Measurements from ENCODE around the gene ARMH1. TPM values are rescaled to one million over a fixed set of nuclear protein-coding genes. Genes with fewer than 3 reads are reported as not detected.

Gene ARMH1
- total and polyA plus RNA-seq, 2 donors from 2014 or later, result 3.4 to 3.9 TPM

DNA sequence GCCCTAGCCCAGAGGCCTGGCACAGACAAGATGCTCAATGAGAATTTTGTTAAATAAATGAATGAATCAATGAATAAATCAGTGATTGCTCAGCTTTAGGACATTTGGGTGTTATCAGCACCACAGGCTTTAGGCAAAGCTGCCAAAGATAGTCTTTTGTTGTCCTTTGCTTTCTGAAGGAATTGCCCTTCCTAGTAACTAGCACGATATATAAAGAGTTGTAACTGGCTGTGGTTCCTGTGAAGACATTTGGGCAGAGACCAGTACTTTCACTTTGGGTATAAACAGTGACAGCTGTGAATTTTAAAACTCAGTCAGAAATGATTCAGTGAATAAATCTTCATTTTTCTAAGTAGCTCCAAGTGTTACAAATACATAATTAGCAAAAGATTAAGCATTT lies 43.1 kb downstream of the ARMH1 start:
- Histone ChIP-seq H3K27ac (ENCODE audit: low read depth in 2 of 2, low read length in 2 of 2) (no peak overlapping the region), H3K36me3 (ENCODE audit: control insufficient read depth in 2 of 3, insufficient read depth in 3 of 3, low read length in 3 of 3) (no peaks in the 10 kb centered on the region), H3K4me1 (ENCODE audit: control insufficient read depth in 2 of 3, insufficient read depth in 2 of 3, low read depth in 1 of 3, low read length in 3 of 3) (peaks cover 0 to 3% (median 0%) of the 10 kb centered on the region in 3 donors), H3K9ac (ENCODE audit: low read length in 3 of 3) (no peak overlapping the region), H3K27me3 (ENCODE audit: control insufficient read depth, insufficient read depth, low read length) (no peaks in the 10 kb centered on the region), H3K9me3 (ENCODE audit: control insufficient read depth in 2 of 3, insufficient read depth in 1 of 3, low read length in 3 of 3) (no peaks in the 10 kb centered on the region), H3K4me3 (ENCODE audit: low read length in 3 of 3) (no peak overlapping the region)
- intact Hi-C loops (cut with DNase I), result no loop called here
- DNase-seq, result no peak
- TF ChIP-seq, protein P1, sequence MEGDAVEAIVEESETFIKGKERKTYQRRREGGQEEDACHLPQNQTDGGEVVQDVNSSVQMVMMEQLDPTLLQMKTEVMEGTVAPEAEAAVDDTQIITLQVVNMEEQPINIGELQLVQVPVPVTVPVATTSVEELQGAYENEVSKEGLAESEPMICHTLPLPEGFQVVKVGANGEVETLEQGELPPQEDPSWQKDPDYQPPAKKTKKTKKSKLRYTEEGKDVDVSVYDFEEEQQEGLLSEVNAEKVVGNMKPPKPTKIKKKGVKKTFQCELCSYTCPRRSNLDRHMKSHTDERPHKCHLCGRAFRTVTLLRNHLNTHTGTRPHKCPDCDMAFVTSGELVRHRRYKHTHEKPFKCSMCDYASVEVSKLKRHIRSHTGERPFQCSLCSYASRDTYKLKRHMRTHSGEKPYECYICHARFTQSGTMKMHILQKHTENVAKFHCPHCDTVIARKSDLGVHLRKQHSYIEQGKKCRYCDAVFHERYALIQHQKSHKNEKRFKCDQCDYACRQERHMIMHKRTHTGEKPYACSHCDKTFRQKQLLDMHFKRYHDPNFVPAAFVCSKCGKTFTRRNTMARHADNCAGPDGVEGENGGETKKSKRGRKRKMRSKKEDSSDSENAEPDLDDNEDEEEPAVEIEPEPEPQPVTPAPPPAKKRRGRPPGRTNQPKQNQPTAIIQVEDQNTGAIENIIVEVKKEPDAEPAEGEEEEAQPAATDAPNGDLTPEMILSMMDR (IDR thresholded peaks at IDR 0.05; ENCODE audit: borderline replicate concordance, extremely low read depth, insufficient read depth), result no peak
- FAIRE-seq, result no peak

DNA sequence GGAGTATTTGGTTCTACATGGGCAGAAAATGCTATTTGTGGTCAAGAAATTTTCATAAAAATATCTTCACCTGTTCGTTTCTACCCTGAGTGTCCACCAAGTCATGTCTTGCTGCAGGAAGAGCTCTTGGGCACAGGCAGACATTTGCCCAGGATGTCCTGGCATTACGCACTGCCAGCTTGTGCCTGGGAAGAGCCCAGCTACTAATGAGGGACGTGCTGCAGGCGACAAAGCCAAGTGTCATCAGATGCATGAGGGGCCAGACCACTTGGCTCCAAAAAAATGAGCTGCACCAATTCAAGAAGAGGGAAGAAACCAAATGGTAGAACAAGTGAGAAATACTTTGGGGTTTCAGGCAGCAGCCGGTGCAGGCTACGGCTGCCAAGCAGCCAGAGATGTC lies 43.6 kb downstream of the ARMH1 start:
- intact Hi-C loops (cut with DNase I), result no loop called here
- no peak overlapping the region for H3K4me3 ChIP-seq (ENCODE audit: low read length in 3 of 3)
- peaks cover 0 to 3% (median 0%) of the 10 kb centered on the region in 3 donors for H3K4me1 ChIP-seq (ENCODE audit: control insufficient read depth in 2 of 3, insufficient read depth in 2 of 3, low read depth in 1 of 3, low read length in 3 of 3)
- DNase-seq, result no peak
- no peak for FAIRE-seq
- H3K27ac ChIP-seq (ENCODE audit: low read depth in 2 of 2, low read length in 2 of 2), result no peak overlapping the region
- no peaks in the 10 kb centered on the region for H3K36me3 ChIP-seq (ENCODE audit: control insufficient read depth in 2 of 3, insufficient read depth in 3 of 3, low read length in 3 of 3)
- no peaks in the 10 kb centered on the region for H3K9me3 ChIP-seq (ENCODE audit: control insufficient read depth in 2 of 3, insufficient read depth in 1 of 3, low read length in 3 of 3)
- TF ChIP-seq, protein P1 (IDR thresholded peaks at IDR 0.05; ENCODE audit: borderline replicate concordance, extremely low read depth, insufficient read depth), result no peak
- H3K9ac ChIP-seq (ENCODE audit: low read length in 3 of 3), result no peak overlapping the region
- H3K27me3 ChIP-seq (ENCODE audit: control insufficient read depth, insufficient read depth, low read length), result no peaks in the 10 kb centered on the region

DNA sequence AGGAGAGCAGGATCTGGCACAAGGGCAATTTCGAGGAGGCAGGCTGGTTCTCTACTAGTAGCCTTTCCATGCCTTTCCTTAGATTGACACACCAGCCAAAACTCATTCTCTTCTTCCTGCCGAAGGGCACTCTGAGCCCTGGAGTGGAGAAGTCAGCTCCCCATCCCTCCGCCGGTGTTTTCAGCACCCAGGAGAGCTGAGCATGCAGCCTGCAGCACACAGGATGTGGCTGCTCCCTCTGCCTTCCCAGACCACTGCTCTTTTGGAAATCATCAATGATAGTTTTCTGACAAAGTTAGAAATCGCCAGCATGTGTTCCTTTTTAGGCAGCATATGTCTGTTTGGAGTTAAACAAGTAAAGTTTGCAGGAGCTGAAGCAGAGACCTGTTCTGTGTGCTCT lies 44.8 kb downstream of the ARMH1 start:
- H3K36me3 ChIP-seq (ENCODE audit: control insufficient read depth in 2 of 3, insufficient read depth in 3 of 3, low read length in 3 of 3), result no peaks in the 10 kb centered on the region
- H3K27me3 ChIP-seq (ENCODE audit: control insufficient read depth, insufficient read depth, low read length), result no peaks in the 10 kb centered on the region
- H3K9me3 ChIP-seq (ENCODE audit: control insufficient read depth in 2 of 3, insufficient read depth in 1 of 3, low read length in 3 of 3), result no peaks in the 10 kb centered on the region
- intact Hi-C loops (cut with DNase I), result no loop called here
- peaks cover 0 to 3% (median 0%) of the 10 kb centered on the region in 3 donors for H3K4me1 ChIP-seq (ENCODE audit: control insufficient read depth in 2 of 3, insufficient read depth in 2 of 3, low read depth in 1 of 3, low read length in 3 of 3)
- DNase-seq (no peak), FAIRE-seq (no peak)
- no peak overlapping the region for H3K9ac ChIP-seq (ENCODE audit: low read length in 3 of 3)
- no peak overlapping the region for H3K4me3 ChIP-seq (ENCODE audit: low read length in 3 of 3)
- H3K27ac ChIP-seq (ENCODE audit: low read depth in 2 of 2, low read length in 2 of 2), result no peak overlapping the region
- TF ChIP-seq, protein P1 (IDR thresholded peaks at IDR 0.05; ENCODE audit: borderline replicate concordance, extremely low read depth, insufficient read depth), result no peak

DNA sequence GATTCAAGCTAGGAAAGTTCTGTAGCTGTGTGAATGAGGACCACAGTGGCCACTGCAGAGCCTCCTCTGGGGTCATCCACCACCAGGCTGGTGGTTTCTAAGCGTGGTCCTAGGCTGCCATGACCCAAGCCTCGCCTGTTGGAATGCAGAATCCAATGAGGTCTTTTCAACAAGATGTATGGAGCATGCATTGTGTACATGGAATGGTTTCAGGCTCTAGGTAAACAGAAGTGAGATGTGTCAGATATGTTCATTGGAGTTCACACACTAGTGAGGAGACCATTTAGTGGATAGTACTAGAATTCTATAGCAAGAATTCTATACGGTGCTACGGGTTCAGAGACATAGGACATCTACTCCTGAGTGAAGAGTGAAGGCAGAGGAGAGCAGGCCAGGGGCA lies 45.8 kb downstream of the ARMH1 start:
- FAIRE-seq, result no peak
- H3K4me1 ChIP-seq (ENCODE audit: control insufficient read depth in 2 of 3, insufficient read depth in 2 of 3, low read depth in 1 of 3, low read length in 3 of 3), result no peaks in the 10 kb centered on the region
- H3K9me3 ChIP-seq (ENCODE audit: control insufficient read depth in 2 of 3, insufficient read depth in 1 of 3, low read length in 3 of 3), result no peaks in the 10 kb centered on the region
- H3K4me3 ChIP-seq (ENCODE audit: low read length in 3 of 3), result no peak overlapping the region
- no peak overlapping the region for H3K27ac ChIP-seq (ENCODE audit: low read depth in 2 of 2, low read length in 2 of 2)
- TF ChIP-seq, protein P1 (IDR thresholded peaks at IDR 0.05; ENCODE audit: borderline replicate concordance, extremely low read depth, insufficient read depth), result no peak
- no peak for DNase-seq
- intact Hi-C loops (cut with DNase I), result no loop called here
- H3K36me3 ChIP-seq (ENCODE audit: control insufficient read depth in 2 of 3, insufficient read depth in 3 of 3, low read length in 3 of 3), result no peaks in the 10 kb centered on the region
- H3K9ac ChIP-seq (ENCODE audit: low read length in 3 of 3), result no peak overlapping the region
- no peaks in the 10 kb centered on the region for H3K27me3 ChIP-seq (ENCODE audit: control insufficient read depth, insufficient read depth, low read length)
